Stomach (tissue), 4 donors: Measurements from ENCODE around the gene KIF5B.

ENCODE experiments used
- POLR2A ChIP-seq, 4 donors: fragments of 450-650 bp; IDR thresholded peaks; one replicate each; pipeline ENCODE4 v1.6.1; 2016; ENCODE audit warnings: antibody characterized with exemption in 4 of 4, control low read depth in 2 of 4, mild to moderate bottlenecking in 1 of 4, moderate library complexity in 1 of 4
- POLR2AphosphoS5 ChIP-seq, 3 donors: sonication (generic); formaldehyde crosslinking; IDR thresholded peaks; one replicate each; pipeline ENCODE4 v1.6.1; 2016; ENCODE audit warnings: antibody characterized with exemption in 3 of 3
- TF ChIP-seq, protein P1 (sequence below), 7 experiments: fragments of 450-650 bp in 4 of 7; fragments of 200-600 bp in 3 of 7; sonication (generic) in 3 of 7; IDR thresholded peaks; one replicate each; pipeline ENCODE4 v1.5.1; 2016 to 2019; ENCODE audit warnings: antibody characterized with exemption in 7 of 7, control low read depth in 2 of 7, mild to moderate bottlenecking in 1 of 7

DNA sequence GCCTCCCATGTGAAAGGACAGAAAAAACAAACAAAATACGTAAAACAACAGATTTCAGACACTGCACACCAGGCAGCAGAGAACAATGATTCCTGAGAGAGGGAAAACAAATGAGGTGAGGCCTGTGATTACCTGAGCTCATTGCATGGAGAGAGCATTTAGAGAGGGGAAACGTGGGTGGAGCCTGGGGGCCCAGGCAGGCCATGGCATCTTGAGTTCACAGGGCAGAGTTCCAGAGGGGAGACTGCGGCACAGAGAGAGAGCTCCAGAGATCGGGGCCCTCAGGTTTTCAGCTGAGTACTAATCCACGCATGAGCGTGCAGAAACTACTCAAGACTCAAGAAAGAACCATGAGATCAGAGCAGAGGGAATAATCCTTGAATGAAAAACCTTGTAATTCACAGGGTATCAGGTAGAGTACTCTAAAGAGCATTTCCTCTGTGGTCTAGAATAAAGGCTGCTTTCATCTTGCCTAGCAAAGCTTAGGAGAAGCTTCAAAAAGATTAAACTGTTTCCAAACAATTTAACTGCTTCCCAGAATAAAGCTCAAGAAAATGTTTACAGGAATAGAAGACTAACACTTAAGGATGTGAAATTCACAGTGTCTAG, 81.0 kb downstream of the KIF5B start:
- TF ChIP-seq, protein P1, sequence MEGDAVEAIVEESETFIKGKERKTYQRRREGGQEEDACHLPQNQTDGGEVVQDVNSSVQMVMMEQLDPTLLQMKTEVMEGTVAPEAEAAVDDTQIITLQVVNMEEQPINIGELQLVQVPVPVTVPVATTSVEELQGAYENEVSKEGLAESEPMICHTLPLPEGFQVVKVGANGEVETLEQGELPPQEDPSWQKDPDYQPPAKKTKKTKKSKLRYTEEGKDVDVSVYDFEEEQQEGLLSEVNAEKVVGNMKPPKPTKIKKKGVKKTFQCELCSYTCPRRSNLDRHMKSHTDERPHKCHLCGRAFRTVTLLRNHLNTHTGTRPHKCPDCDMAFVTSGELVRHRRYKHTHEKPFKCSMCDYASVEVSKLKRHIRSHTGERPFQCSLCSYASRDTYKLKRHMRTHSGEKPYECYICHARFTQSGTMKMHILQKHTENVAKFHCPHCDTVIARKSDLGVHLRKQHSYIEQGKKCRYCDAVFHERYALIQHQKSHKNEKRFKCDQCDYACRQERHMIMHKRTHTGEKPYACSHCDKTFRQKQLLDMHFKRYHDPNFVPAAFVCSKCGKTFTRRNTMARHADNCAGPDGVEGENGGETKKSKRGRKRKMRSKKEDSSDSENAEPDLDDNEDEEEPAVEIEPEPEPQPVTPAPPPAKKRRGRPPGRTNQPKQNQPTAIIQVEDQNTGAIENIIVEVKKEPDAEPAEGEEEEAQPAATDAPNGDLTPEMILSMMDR (IDR thresholded peaks at IDR 0.05) = no peak
- TF ChIP-seq POLR2A (IDR thresholded peaks at IDR 0.05) = no peak
- TF ChIP-seq POLR2AphosphoS5 (IDR thresholded peaks at IDR 0.05) = no peak
